ENCODE measurements around the gene NUCKS1.

DNA sequence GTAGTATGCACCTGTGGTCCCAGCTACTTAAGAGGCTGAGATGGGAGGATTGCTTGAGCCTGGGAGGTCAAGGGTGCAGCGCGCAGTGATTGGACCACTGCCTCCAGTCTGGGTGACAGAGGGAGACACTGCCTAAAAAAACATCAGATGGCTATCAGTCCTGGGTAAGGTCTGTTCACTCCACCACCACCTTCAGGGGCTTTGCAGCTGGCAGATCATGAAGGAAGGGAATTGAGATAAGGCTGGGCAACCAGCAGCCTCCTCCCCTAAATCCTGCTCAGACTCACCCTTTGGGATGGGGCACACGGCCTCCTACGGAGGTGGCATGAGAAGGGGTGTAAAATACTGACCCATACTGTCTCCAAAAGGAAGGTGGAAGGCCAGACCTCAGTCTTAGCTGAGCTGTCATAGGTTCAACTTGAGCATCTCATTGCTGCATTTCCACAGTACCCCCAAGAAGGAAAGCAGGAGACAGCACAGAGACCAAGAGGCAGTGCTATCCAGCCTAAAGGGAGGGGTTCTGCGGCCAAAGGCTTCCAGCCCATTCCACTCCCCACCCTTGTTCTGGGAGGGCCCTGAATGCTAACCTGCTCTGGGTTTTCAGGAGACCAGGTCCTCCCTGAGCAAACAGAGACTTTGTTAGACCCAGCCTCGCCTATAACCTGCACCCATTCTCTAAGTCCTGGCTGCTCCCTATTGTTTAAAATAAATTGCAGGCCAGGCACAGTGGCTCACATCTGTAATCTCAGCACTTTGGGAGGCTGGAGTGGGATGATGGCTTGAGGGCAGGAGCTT is 83.4 kb downstream of the NUCKS1 start:
- TF ChIP-seq POLR2A (IDR thresholded peaks at IDR 0.05; ENCODE audit: extremely low read depth, insufficient read length) (no peak), MYC (IDR thresholded peaks at IDR 0.05; ENCODE audit: low read depth, low read length) (no peak)
- TF ChIP-seq, protein P1, sequence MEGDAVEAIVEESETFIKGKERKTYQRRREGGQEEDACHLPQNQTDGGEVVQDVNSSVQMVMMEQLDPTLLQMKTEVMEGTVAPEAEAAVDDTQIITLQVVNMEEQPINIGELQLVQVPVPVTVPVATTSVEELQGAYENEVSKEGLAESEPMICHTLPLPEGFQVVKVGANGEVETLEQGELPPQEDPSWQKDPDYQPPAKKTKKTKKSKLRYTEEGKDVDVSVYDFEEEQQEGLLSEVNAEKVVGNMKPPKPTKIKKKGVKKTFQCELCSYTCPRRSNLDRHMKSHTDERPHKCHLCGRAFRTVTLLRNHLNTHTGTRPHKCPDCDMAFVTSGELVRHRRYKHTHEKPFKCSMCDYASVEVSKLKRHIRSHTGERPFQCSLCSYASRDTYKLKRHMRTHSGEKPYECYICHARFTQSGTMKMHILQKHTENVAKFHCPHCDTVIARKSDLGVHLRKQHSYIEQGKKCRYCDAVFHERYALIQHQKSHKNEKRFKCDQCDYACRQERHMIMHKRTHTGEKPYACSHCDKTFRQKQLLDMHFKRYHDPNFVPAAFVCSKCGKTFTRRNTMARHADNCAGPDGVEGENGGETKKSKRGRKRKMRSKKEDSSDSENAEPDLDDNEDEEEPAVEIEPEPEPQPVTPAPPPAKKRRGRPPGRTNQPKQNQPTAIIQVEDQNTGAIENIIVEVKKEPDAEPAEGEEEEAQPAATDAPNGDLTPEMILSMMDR (IDR thresholded peaks at IDR 0.05; ENCODE audit: low read depth, low read length), result no peak

Measured in NB4 (cell line).